Liver (tissue), 3 donors: Measurements from ENCODE around the gene SIN3B.

Experiments
- HNF4G ChIP-seq: IDR thresholded peaks from 2 replicates; pipeline ENCODE4 v1.6.1; 2016; ENCODE audit warnings: antibody characterized with exemption
- JUND ChIP-seq, 2 donors: IDR thresholded peaks; 2 replicates each; pipeline ENCODE4 v1.6.1; 2016; ENCODE audit warnings: antibody characterized with exemption in 2 of 2
- TAF1 ChIP-seq: conservative IDR thresholded peaks from 2 replicates; pipeline ENCODE4 v1.6.1; 2016; ENCODE audit warnings: antibody characterized with exemption, mild to moderate bottlenecking
- TF ChIP-seq, protein P1 (sequence below): fragments of 150-350 bp; IDR thresholded peaks from 2 replicates; pipeline ENCODE4 v1.5.1; 2017; ENCODE audit warnings: improper control_type of control experiment, low read depth, low read length; ENCODE audit not compliant: missing input control
- donor health status: healthy.
- donor health status: healthy.

DNA sequence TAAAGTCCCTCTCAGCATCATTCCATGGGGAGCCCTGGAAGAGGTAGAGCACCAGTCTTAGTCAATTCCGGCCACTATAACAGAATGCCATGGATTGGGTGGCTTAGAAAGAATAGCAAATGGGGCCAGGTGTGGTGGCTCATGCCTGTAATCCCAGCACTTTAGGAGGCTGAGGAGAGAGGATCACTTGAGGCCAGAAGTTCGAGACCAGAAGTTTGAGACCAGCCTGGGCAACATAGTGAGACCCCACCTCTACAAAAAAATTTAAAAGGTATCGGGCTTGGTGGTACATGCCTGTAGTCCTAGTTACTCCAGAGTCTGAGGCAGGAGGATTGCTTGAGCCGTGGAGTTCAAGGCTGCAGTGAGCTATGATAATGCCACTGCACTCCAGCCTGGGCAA lies 25.0 kb upstream of the SIN3B start:
- TF ChIP-seq HNF4G, result no peak
- TF ChIP-seq JUND (IDR thresholded peaks at IDR 0.05), result no peak
- TF ChIP-seq, protein P1, sequence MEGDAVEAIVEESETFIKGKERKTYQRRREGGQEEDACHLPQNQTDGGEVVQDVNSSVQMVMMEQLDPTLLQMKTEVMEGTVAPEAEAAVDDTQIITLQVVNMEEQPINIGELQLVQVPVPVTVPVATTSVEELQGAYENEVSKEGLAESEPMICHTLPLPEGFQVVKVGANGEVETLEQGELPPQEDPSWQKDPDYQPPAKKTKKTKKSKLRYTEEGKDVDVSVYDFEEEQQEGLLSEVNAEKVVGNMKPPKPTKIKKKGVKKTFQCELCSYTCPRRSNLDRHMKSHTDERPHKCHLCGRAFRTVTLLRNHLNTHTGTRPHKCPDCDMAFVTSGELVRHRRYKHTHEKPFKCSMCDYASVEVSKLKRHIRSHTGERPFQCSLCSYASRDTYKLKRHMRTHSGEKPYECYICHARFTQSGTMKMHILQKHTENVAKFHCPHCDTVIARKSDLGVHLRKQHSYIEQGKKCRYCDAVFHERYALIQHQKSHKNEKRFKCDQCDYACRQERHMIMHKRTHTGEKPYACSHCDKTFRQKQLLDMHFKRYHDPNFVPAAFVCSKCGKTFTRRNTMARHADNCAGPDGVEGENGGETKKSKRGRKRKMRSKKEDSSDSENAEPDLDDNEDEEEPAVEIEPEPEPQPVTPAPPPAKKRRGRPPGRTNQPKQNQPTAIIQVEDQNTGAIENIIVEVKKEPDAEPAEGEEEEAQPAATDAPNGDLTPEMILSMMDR, result no peak
- TF ChIP-seq TAF1, result no peak
